Endodermal cell (in vitro differentiated cells): ENCODE results near the gene FCRLB. TPM values are rescaled to one million over a fixed set of nuclear protein-coding genes. Genes with fewer than 3 reads are reported as not detected.
A peak's percentile ranks its signal among the peaks of the same experiment; 100 is the strongest.
"Not testable (repeated sequence)": the region's sequence is repeated elsewhere in the genome, so short reads cannot be mapped to it uniquely, and the experiment has no call there.

Experiments
- DNase-seq: peaks from one replicate; pipeline ENCODE4 v3.0.0-alpha.2; 2017
- H3K27ac ChIP-seq: 2 replicates; pipeline ENCODE4 v1.5.1; 2013; ENCODE audit warnings: mild to moderate bottlenecking, low read depth, low read length, moderate library complexity
- H3K27me3 ChIP-seq: 2 replicates; pipeline ENCODE4 v1.6.1; 2013; ENCODE audit warnings: mild to moderate bottlenecking, low read length, moderate library complexity; ENCODE audit not compliant: insufficient read depth, control insufficient read depth, poor library complexity, severe bottlenecking
- H3K36me3 ChIP-seq: 2 replicates; pipeline ENCODE4 v1.7.0; 2013; ENCODE audit warnings: mild to moderate bottlenecking, low read length, moderate library complexity; ENCODE audit not compliant: control insufficient read depth, insufficient read depth
- H3K4me1 ChIP-seq: one replicate; pipeline ENCODE4 v1.7.0; 2013; ENCODE audit warnings: low read length; ENCODE audit not compliant: control insufficient read depth, insufficient read depth
- H3K4me3 ChIP-seq: 2 replicates; pipeline ENCODE4 v1.5.1; 2013; ENCODE audit warnings: mild to moderate bottlenecking, low read length, moderate library complexity
- H3K9ac ChIP-seq: 2 replicates; pipeline ENCODE4 v1.6.1; 2013; ENCODE audit warnings: mild to moderate bottlenecking, low read length, moderate library complexity; ENCODE audit not compliant: poor library complexity, severe bottlenecking; ENCODE audit errors: extremely low read depth
- H3K9me3 ChIP-seq: 2 replicates; pipeline ENCODE4 v1.6.1; 2013; ENCODE audit warnings: mild to moderate bottlenecking, low read length, moderate library complexity; ENCODE audit not compliant: control insufficient read depth
- H3K27ac Mint-ChIP-seq: 2 replicates; pipeline ENCODE4 v1.8.0; 2020; ENCODE audit warnings: mixed read lengths
- H3K27me3 Mint-ChIP-seq: 2 replicates; pipeline ENCODE4 v1.8.0; 2021; ENCODE audit warnings: mild to moderate bottlenecking, mixed read lengths; ENCODE audit not compliant: insufficient read depth
- H3K36me3 Mint-ChIP-seq: 2 replicates; pipeline ENCODE4 v1.8.0; 2020; ENCODE audit warnings: low read depth, mixed read lengths
- H3K4me1 Mint-ChIP-seq: 2 replicates; pipeline ENCODE4 v1.8.0; 2020; ENCODE audit warnings: mixed read lengths
- H3K4me3 Mint-ChIP-seq: 2 replicates; pipeline ENCODE4 v1.8.0; 2020; ENCODE audit warnings: mild to moderate bottlenecking, moderate library complexity, mixed read lengths
- H3K9me3 Mint-ChIP-seq: 2 replicates; pipeline ENCODE4 v1.8.0; 2020; ENCODE audit warnings: mild to moderate bottlenecking, mixed read lengths
- CTCF ChIP-seq: fragments of 200-600 bp; sonication (generic); conservative IDR thresholded peaks from 2 replicates; pipeline ENCODE4 v1.5.0; 2021; ENCODE audit warnings: antibody characterized with exemption, mild to moderate bottlenecking
- WGBS, 2 experiments: methylation state at CpG; one replicate each; pipeline versions ENCODE4 v1.1.5 to v1.1.7; 2013; ENCODE audit warnings: missing lambda C conversion rate in 2 of 2, mixed read lengths in 1 of 2; ENCODE audit not compliant: insufficient coverage in 1 of 2, insufficient read length in 1 of 2; 5-methylcytosine and 5-hydroxymethylcytosine counted together
- total RNA-seq, 2 donors: library from RNA; stranded (reverse); fragmentation: NEBNext Ultra II Directional in 1 of 2; extraction: Animal tissue kit (Norgen Biotek cat#: 25700) in 1 of 2; gene quantifications; 2 replicates in 1 of 2; 3 replicates in 1 of 2; pipeline ENCODE4 v1.2.1, GENCODE V29; 2021

The FCRLB gene
- total RNA-seq, 2 donors from 2014 or later: 0.22 to 0.51 TPM

GRCh38 chr1:161723459-161724141 lies 2.3 kb downstream of the FCRLB start:
- Mint-ChIP-seq H3K36me3 (no peaks in the 10 kb centered on the region), H3K27me3 (peaks cover 78% of the 10 kb centered on the region), H3K27ac (no peak overlapping the region), H3K4me3 (no peak overlapping the region), H3K4me1 (peaks cover 6% of the 10 kb centered on the region), H3K9me3 (no peaks in the 10 kb centered on the region)
- H3K27me3 ChIP-seq: peaks cover 78% of the 10 kb centered on the region
- H3K27ac ChIP-seq: no peak overlapping the region
- no peak overlapping the region for H3K9ac ChIP-seq
- DNase-seq: no peak
- H3K4me1 ChIP-seq: no peaks in the 10 kb centered on the region
- H3K36me3 ChIP-seq: no peaks in the 10 kb centered on the region
- H3K9me3 ChIP-seq: no peaks in the 10 kb centered on the region
- H3K4me3 ChIP-seq: no peak overlapping the region
- WGBS, 2 experiments: 88 to 95% methylated on average over 4 to 8 of the region's 8 CpGs
- no peak for TF ChIP-seq CTCF

- H3K36me3 Mint-ChIP-seq, H3K9me3 Mint-ChIP-seq, H3K27ac ChIP-seq, DNase-seq, H3K4me1 ChIP-seq, H3K9me3 ChIP-seq, H3K36me3 ChIP-seq, H3K9ac ChIP-seq, H3K4me1 Mint-ChIP-seq, H3K27ac Mint-ChIP-seq: not testable (repeated sequence)
- H3K4me3 Mint-ChIP-seq: peak overlapping the region; percentile 69
- Histone ChIP-seq H3K27me3 (peaks cover 83% of the 10 kb centered on the region), H3K4me3 (peak overlapping the region; percentile 87)
- H3K27me3 Mint-ChIP-seq: peaks cover 86% of the 10 kb centered on the region
- WGBS, 2 experiments: 53 to 59% methylated on average over 20 to 22 of the region's 22 CpGs
Observed at GRCh38 chr1:161725258-161725907, 4.0 kb downstream of the FCRLB start.

- H3K27me3 Mint-ChIP-seq: peaks cover 87% of the 10 kb centered on the region
- Histone ChIP-seq H3K9ac (peak overlapping the region; percentile 38), H3K27ac (no peak overlapping the region)
Observed at GRCh38 chr1:161725908-161726472, 4.6 kb downstream of the FCRLB start.

More at GRCh38 chr1:161725908-161726472, 4.6 kb downstream of the FCRLB start:
- Mint-ChIP-seq H3K9me3 (no peaks in the 10 kb centered on the region), H3K36me3 (no peaks in the 10 kb centered on the region), H3K27ac (peak overlapping the region; percentile 44), H3K4me1 (peaks cover 16% of the 10 kb centered on the region), H3K4me3 (peak overlapping the region; percentile 69)
- 1 to 3% methylated on average over 18 to 34 of the region's 34 CpGs for WGBS, 2 experiments
- Histone ChIP-seq H3K9me3 (no peaks in the 10 kb centered on the region), H3K27me3 (peaks cover 83% of the 10 kb centered on the region), H3K4me1 (peaks cover 5% of the 10 kb centered on the region), H3K4me3 (peak overlapping the region; percentile 87), H3K36me3 (no peaks in the 10 kb centered on the region)
- peak; percentile 70 for TF ChIP-seq CTCF
- peak; percentile 86 for DNase-seq
